ENCODE data around the gene PLD3.

Gene PLD3

GRCh38 chr19:40419066-40419612, 70.6 kb downstream of the PLD3 start:
- no peaks in the 10 kb centered on the region for H3K9me3 ChIP-seq (ENCODE audit: low read length)
- H3K27me3 ChIP-seq (ENCODE audit: control insufficient read depth in 1 of 2, insufficient read depth in 2 of 2, low read length in 2 of 2) = no peaks in the 10 kb centered on the region
- H3K9ac ChIP-seq (ENCODE audit: low read length) = no peak overlapping the region
- H3K36me3 ChIP-seq (ENCODE audit: insufficient read depth, low read length) = peaks cover 14% of the 10 kb centered on the region
- peaks cover 28% of the 10 kb centered on the region for H3K4me1 ChIP-seq (ENCODE audit: insufficient read depth, low read length)
- no peak overlapping the region for H3K4me3 ChIP-seq (ENCODE audit: low read depth in 1 of 2, low read length in 2 of 2)
- no peak overlapping the region for H3K27ac ChIP-seq (ENCODE audit: low read depth, low read length)

DNA sequence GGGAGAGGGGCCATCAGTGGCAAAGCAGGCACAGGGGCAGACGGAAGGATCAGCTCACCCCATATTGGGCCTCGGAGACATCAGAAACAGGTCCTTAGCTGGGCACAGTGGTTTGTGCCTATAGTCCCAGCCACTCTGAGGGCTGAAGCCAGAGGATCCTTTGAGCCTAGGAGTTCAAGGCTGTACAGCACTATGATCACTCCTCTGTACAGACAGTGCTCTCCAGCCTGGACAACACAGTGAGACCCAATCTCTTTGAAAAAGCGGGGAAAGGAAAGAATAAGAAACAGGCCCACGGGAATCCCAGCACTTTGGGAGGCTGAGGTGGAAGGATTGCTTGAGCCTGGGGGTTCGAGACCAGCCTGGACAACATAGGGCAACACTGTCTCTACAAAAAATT, 71.3 kb downstream of the PLD3 start:
- Histone ChIP-seq H3K4me3 (ENCODE audit: low read depth in 1 of 2, low read length in 2 of 2) (no peak overlapping the region), H3K4me1 (ENCODE audit: insufficient read depth, low read length) (peaks cover 33% of the 10 kb centered on the region), H3K27me3 (ENCODE audit: control insufficient read depth in 1 of 2, insufficient read depth in 2 of 2, low read length in 2 of 2) (no peaks in the 10 kb centered on the region), H3K27ac (ENCODE audit: low read depth, low read length) (no peak overlapping the region), H3K9me3 (ENCODE audit: low read length) (no peaks in the 10 kb centered on the region), H3K9ac (ENCODE audit: low read length) (no peak overlapping the region), H3K36me3 (ENCODE audit: insufficient read depth, low read length) (peaks cover 14% of the 10 kb centered on the region)

- Histone ChIP-seq H3K9me3 (ENCODE audit: low read length) (no peaks in the 10 kb centered on the region), H3K36me3 (ENCODE audit: insufficient read depth, low read length) (peaks cover 14% of the 10 kb centered on the region), H3K9ac (ENCODE audit: low read length) (no peak overlapping the region), H3K27me3 (ENCODE audit: control insufficient read depth in 1 of 2, insufficient read depth in 2 of 2, low read length in 2 of 2) (no peaks in the 10 kb centered on the region), H3K4me1 (ENCODE audit: insufficient read depth, low read length) (peaks cover 30% of the 10 kb centered on the region), H3K4me3 (ENCODE audit: low read depth in 1 of 2, low read length in 2 of 2) (peak overlapping the region; percentile 48 to 65), H3K27ac (ENCODE audit: low read depth, low read length) (peak overlapping the region; percentile 100)
Observed at GRCh38 chr19:40420451-40420765, 71.9 kb downstream of the PLD3 start.

GRCh38 chr19:40420766-40421765, 72.6 kb downstream of the PLD3 start:
- Histone ChIP-seq H3K27ac (ENCODE audit: low read depth, low read length) (peak overlapping the region; percentile 100), H3K27me3 (ENCODE audit: control insufficient read depth in 1 of 2, insufficient read depth in 2 of 2, low read length in 2 of 2) (no peaks in the 10 kb centered on the region), H3K9ac (ENCODE audit: low read length) (peak overlapping the region; percentile 89), H3K4me1 (ENCODE audit: insufficient read depth, low read length) (peaks cover 30% of the 10 kb centered on the region), H3K36me3 (ENCODE audit: insufficient read depth, low read length) (peaks cover 14% of the 10 kb centered on the region), H3K9me3 (ENCODE audit: low read length) (no peaks in the 10 kb centered on the region), H3K4me3 (ENCODE audit: low read depth in 1 of 2, low read length in 2 of 2) (peak overlapping the region; percentile 48 to 65)

DNA sequence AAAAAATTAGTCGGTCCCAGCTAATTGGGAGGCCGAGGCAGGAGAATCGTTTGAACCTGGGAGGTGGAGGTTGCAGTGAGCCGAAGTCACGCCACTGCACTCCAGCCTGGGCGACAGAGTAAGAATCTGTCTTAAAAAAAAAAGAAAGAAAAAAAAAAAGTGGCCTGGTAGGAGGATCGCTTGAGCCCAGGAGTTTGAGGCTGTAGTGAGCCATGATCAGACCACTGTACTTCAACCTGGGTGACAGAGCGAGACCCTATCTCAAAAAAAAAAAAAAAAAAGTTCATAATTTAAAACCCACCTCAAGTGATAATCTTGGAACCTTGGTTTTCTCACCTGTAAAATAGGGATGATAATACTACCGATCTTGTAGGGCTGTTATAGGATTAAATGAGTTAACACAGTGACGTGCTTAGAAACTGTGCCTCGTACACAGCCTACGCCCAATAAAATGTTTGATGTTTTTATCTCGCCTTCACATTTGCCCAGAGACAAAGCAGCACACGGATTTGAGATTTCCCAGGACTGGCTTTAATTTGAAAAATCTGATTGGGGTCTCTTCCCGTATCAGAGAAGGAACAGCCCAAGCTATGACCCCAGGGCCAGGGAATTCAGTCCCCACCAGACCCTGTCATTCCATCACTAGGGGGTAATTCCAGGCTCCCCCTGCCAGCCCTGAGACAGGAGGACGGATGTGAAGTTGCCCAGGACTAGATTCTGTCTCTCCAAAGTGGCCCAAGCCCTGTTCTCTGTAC, 73.7 kb downstream of the PLD3 start:
- Histone ChIP-seq H3K4me1 (ENCODE audit: insufficient read depth, low read length) (peaks cover 34% of the 10 kb centered on the region), H3K27ac (ENCODE audit: low read depth, low read length) (peak overlapping the region; percentile 100), H3K4me3 (ENCODE audit: low read depth in 1 of 2, low read length in 2 of 2) (no peak overlapping the region), H3K9me3 (ENCODE audit: low read length) (no peaks in the 10 kb centered on the region), H3K36me3 (ENCODE audit: insufficient read depth, low read length) (peaks cover 14% of the 10 kb centered on the region), H3K27me3 (ENCODE audit: control insufficient read depth in 1 of 2, insufficient read depth in 2 of 2, low read length in 2 of 2) (no peaks in the 10 kb centered on the region), H3K9ac (ENCODE audit: low read length) (peak overlapping the region; percentile 89)

DNA sequence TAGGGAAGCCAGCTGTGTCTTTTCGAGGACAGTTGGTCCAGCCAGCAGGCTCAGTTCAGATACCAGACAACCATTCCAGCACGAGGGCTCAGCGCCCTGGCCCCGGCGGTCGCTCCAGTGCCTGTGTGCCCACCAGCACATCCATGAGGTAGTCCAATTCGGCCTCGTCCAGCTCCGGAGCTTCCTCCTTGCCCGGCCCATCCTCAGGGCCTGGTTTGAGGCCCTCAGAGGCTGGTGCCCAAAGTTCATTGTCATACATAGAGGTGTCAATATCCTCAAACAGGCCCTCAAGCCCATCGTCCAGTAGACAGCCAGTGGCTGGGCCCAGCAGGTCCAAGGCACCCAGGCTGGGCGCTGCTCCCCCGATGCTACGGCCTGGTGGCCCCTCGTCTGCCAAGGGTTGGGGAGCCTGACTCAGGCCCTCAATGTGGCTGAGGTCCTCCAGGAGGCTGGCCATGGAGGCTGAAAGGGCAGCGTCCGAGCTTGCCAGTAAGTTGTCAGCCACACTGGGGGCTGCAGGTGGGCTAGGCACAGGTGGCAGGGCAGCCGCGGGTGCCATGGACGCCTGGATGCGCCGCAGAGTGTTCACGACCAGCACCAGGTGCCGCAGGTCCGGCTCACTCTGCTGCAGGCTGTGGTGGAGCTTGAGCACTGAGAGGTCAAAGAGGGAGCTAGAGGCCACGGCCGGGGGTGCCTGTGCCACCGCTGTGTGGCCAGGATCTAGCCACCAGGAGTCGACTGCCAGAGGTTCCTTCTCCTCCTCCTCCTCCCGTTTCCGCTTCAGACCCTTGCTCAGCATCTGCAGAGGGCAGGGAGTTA, 74.5 kb downstream of the PLD3 start:
- Histone ChIP-seq H3K36me3 (ENCODE audit: insufficient read depth, low read length) (peaks cover 14% of the 10 kb centered on the region), H3K27ac (ENCODE audit: low read depth, low read length) (peak overlapping the region; percentile 100), H3K9ac (ENCODE audit: low read length) (no peak overlapping the region), H3K4me3 (ENCODE audit: low read depth in 1 of 2, low read length in 2 of 2) (peak overlapping the region in 1 of 2 donors; percentile 23), H3K4me1 (ENCODE audit: insufficient read depth, low read length) (peaks cover 31% of the 10 kb centered on the region), H3K27me3 (ENCODE audit: control insufficient read depth in 1 of 2, insufficient read depth in 2 of 2, low read length in 2 of 2) (no peaks in the 10 kb centered on the region), H3K9me3 (ENCODE audit: low read length) (no peaks in the 10 kb centered on the region)

- Histone ChIP-seq H3K4me1 (ENCODE audit: insufficient read depth, low read length) (peaks cover 31% of the 10 kb centered on the region), H3K9ac (ENCODE audit: low read length) (no peak overlapping the region), H3K9me3 (ENCODE audit: low read length) (no peaks in the 10 kb centered on the region), H3K27ac (ENCODE audit: low read depth, low read length) (no peak overlapping the region), H3K36me3 (ENCODE audit: insufficient read depth, low read length) (peaks cover 14% of the 10 kb centered on the region), H3K27me3 (ENCODE audit: control insufficient read depth in 1 of 2, insufficient read depth in 2 of 2, low read length in 2 of 2) (no peaks in the 10 kb centered on the region), H3K4me3 (ENCODE audit: low read depth in 1 of 2, low read length in 2 of 2) (no peak overlapping the region)
Observed at GRCh38 chr19:40423938-40424337, 75.4 kb downstream of the PLD3 start.

DNA sequence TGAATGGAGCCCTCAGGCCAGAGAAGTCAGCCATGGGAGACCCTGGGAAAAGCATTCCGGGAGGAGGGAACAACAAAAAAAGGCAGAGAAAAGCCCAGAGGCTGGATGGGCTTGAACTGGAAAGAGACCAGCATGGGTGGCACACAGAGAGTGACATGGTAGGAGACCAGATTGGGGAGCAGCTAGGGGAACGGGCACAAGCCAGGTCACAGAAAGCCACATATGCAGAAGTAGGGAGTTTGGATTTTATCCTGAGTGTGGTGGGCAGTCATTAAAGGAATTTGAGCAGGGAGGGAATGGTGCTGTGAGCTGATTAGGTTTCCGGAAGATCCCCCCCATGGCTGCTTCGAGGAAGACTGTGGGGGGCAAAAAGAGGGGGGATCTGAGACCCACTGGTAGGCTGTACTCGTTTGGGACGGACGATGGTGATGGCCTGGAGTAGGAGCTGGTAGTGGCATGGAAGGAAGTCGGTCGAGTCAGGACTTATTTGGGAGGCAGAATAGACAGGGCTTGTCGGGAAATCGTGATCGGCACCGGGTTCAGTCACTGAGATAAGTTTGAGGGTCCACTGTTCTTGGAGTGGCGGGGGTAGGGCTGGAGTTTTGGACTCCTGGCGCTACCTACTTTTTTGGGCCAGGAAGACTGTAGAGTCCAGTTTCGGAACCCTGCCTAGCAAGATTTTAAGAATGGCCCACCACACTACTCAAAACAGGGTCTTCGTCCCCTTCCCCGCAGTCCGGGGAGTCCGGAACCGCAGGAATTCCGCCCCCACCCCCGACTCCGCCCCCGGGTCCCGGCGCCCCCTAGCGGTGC, 76.3 kb downstream of the PLD3 start:
- no peaks in the 10 kb centered on the region for H3K27me3 ChIP-seq (ENCODE audit: control insufficient read depth in 1 of 2, insufficient read depth in 2 of 2, low read length in 2 of 2)
- H3K36me3 ChIP-seq (ENCODE audit: insufficient read depth, low read length) = peaks cover 14% of the 10 kb centered on the region
- H3K4me1 ChIP-seq (ENCODE audit: insufficient read depth, low read length) = peaks cover 31% of the 10 kb centered on the region
- H3K9me3 ChIP-seq (ENCODE audit: low read length) = no peaks in the 10 kb centered on the region
- peak overlapping the region; percentile 88 for H3K9ac ChIP-seq (ENCODE audit: low read length)
- H3K27ac ChIP-seq (ENCODE audit: low read depth, low read length) = peak overlapping the region; percentile 99
- peak overlapping the region; percentile 79 to 83 for H3K4me3 ChIP-seq (ENCODE audit: low read depth in 1 of 2, low read length in 2 of 2)

DNA sequence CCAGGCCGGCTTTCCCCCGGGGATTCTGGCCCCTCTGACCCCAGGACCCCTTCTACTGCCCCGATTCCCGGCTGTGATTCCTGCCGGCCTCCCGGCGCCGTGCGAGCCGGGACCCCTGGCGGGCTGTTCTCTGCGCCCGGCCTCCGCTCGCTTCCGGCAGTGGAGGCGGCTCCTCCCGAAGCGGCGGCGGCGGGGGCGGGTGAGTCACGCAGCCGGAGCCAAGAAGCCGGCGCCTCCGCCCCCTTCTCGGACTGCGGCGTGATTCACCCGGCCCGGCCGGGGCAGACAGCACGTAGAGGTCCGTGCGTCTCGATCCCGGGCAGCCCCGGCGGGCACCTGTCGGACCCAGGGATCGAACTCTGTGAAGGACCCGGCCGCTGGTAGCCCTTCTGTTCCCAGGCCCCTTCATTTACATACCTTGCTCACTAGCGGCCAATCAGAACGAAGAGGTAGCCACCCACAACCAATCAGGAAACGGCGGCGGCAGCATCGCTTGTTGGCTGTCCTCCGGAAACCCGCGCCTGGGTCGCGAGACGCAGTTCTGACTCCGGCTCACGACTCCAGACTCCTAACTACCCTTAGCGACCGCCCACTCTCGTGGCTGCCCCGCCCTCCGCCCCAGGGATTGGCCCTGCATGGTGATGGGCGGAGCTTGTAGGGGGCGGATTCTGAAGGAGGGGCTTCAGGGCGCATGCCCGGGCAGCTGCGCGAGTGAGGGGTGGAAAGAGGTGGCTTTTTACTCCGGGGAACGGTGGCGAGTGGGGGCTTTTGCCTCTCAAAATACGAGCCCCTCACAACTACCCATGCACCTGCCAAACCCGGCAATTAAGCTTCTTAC, 77.2 kb downstream of the PLD3 start, which contains the start of gene SERTAD1:
TSS of gene SERTAD1 (minus strand) at position 543 of the 838 bp plus-strand sequence. CDS start 2,446 bp downstream, outside the sequence.
- Histone ChIP-seq H3K9ac (ENCODE audit: low read length) (peak within 1 kb of the TSS; percentile 88), H3K4me1 (ENCODE audit: insufficient read depth, low read length) (peaks cover 31% of the 10 kb centered on the region), H3K27ac (ENCODE audit: low read depth, low read length) (peak within 1 kb of the TSS; percentile 99), H3K36me3 (ENCODE audit: insufficient read depth, low read length) (peaks cover 14% of the 10 kb centered on the region), H3K4me3 (ENCODE audit: low read depth in 1 of 2, low read length in 2 of 2) (peak within 1 kb of the TSS; percentile 79 to 83), H3K9me3 (ENCODE audit: low read length) (no peaks in the 10 kb centered on the region), H3K27me3 (ENCODE audit: control insufficient read depth in 1 of 2, insufficient read depth in 2 of 2, low read length in 2 of 2) (no peaks in the 10 kb centered on the region)

Data from muscle layer of colon (tissue), 2 donors.